ENCODE results near the gene RANBP1. TPM values are rescaled to one million over a fixed set of nuclear protein-coding genes. Genes with fewer than 3 reads are reported as not detected.

Gene RANBP1
- total and polyA plus RNA-seq, 9 of the 15 experiments (the other 6 are each of a cell fraction or from before 2014, with no cell fraction given), result 162 to 2,891 (median 1,289) TPM

DNA sequence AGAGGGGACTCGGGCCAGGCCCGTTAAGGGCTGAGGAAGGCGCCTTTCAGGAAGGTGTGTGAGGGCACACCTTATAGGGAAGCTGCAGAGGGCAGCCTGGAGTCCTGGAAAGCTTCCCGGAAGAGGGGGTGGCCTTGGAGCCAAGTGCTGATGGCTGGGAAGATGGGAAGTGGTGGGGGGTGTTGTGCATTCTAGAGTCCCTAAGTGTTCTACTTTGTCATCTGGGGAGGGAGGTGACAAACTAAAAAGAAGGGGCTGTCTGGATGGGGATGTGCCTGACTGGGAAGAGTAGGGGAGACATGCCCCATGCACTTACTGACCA, 22.5 kb downstream of the RANBP1 start (continued):
- TF ChIP-seq ZZZ3 (IDR thresholded peaks at IDR 0.05), result no peak
- peak; percentile 8 for TF ChIP-seq WHSC1 (IDR thresholded peaks at IDR 0.05; ENCODE audit: low read length)
- TF ChIP-seq, protein P1, sequence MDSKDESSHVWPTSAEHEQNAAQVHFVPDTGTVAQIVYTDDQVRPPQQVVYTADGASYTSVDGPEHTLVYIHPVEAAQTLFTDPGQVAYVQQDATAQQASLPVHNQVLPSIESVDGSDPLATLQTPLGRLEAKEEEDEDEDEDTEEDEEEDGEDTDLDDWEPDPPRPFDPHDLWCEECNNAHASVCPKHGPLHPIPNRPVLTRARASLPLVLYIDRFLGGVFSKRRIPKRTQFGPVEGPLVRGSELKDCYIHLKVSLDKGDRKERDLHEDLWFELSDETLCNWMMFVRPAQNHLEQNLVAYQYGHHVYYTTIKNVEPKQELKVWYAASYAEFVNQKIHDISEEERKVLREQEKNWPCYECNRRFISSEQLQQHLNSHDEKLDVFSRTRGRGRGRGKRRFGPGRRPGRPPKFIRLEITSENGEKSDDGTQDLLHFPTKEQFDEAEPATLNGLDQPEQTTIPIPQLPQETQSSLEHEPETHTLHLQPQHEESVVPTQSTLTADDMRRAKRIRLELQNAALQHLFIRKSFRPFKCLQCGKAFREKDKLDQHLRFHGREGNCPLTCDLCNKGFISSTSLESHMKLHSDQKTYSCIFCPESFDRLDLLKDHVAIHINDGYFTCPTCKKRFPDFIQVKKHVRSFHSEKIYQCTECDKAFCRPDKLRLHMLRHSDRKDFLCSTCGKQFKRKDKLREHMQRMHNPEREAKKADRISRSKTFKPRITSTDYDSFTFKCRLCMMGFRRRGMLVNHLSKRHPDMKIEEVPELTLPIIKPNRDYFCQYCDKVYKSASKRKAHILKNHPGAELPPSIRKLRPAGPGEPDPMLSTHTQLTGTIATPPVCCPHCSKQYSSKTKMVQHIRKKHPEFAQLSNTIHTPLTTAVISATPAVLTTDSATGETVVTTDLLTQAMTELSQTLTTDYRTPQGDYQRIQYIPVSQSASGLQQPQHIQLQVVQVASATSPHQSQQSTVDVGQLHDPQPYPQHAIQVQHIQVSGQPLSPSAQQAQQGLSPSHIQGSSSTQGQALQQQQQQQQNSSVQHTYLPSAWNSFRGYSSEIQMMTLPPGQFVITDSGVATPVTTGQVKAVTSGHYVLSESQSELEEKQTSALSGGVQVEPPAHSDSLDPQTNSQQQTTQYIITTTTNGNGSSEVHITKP (IDR thresholded peaks at IDR 0.05; ENCODE audit: partially characterized antibody), result peak; percentile 38

DNA sequence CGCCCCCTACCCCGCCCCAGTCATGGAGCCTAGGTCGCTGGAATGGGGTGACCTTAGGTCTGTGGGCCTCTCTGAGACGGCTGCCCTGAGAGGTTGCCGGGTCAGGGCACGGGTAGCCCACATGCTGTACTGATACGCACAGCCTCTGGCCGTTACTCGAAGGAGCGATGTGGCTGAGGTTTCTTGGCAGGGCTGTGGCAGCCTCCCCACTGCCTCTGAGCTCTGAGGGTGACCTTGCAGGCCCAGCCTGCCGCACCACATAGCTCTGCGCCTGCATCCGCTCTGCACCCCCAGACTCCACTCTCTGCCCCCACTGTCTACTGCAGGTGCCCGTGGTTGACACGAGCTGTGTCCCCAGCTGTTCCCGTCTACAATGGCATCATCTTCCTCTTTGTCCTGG, 23.0 kb downstream of the RANBP1 start:
- peaks cover 9 to 90% of the 10 kb centered on the region in 2 experiments for H3K4me1 ChIP-seq (replicated peaks in 1 of 2; ENCODE audit: control insufficient read depth in 2 of 2, insufficient read depth in 2 of 2, low read length in 2 of 2)
- FAIRE-seq, result no peak

More for the DNA sequence above, 23.0 kb downstream of the RANBP1 start:
- no peaks in the 10 kb centered on the region for H3K9me3 ChIP-seq (replicated peaks; ENCODE audit: control insufficient read depth, insufficient read depth, low read depth, low read length)
- H3K36me3 ChIP-seq (ENCODE audit: control insufficient read depth, insufficient read depth, low read length), result peaks cover 17% of the 10 kb centered on the region; the same call in 2 of the 3 replicates
- 69% methylated on average over 16 of the region's 16 CpGs for WGBS (ENCODE audit: insufficient coverage, low coverage, missing lambda C conversion rate)
- BruUV-seq (replicated peaks), result no TSS peak
- H3K4me2 ChIP-seq (ENCODE audit: insufficient read depth, low read length), result no peak overlapping the region
- intact Hi-C loops (cut with micrococcal nuclease), result no loop called here
- ChIA-PET POLR2A (interaction anchor here (0.6 to 7.2 kb wide), 8 partner anchors 8 to 1533 kb away, joined by 3 to 68 read pairs (median 4); no protein-coding TSS in a partner anchor), CTCF (ENCODE audit: low intra/inter-chr PET ratio) (no interaction called here)
- no peak; the same call in 2 of the 3 replicates for ATAC-seq
- H3K27me3 ChIP-seq (ENCODE audit: control insufficient read depth in 2 of 2, insufficient read depth in 2 of 2, low read length in 2 of 2), result no peaks in the 10 kb centered on the region
- peaks cover 7% of the 10 kb centered on the region; the same call in 1 of the 3 replicates for H3K79me2 ChIP-seq (ENCODE audit: control insufficient read depth, insufficient read depth, low read length)
- peaks cover 18% of the 10 kb centered on the region for H3K9me1 ChIP-seq (ENCODE audit: control insufficient read depth, insufficient read depth, low read length)
- no peak overlapping the region for H2AFZ ChIP-seq (ENCODE audit: low read depth, low read length)
- H3K27ac ChIP-seq (ENCODE audit: extremely low read depth, low read depth, low read length), result no peak overlapping the region
- TF ChIP-seq DACH1 (IDR thresholded peaks at IDR 0.05; ENCODE audit: partially characterized antibody), result no peak
- TF ChIP-seq, protein P2, sequence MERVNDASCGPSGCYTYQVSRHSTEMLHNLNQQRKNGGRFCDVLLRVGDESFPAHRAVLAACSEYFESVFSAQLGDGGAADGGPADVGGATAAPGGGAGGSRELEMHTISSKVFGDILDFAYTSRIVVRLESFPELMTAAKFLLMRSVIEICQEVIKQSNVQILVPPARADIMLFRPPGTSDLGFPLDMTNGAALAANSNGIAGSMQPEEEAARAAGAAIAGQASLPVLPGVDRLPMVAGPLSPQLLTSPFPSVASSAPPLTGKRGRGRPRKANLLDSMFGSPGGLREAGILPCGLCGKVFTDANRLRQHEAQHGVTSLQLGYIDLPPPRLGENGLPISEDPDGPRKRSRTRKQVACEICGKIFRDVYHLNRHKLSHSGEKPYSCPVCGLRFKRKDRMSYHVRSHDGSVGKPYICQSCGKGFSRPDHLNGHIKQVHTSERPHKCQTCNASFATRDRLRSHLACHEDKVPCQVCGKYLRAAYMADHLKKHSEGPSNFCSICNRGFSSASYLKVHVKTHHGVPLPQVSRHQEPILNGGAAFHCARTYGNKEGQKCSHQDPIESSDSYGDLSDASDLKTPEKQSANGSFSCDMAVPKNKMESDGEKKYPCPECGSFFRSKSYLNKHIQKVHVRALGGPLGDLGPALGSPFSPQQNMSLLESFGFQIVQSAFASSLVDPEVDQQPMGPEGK (CRISPR knock-in tag; IDR thresholded peaks at IDR 0.05; ENCODE audit: borderline replicate concordance), result no peak
- no peak for TF ChIP-seq MEF2D (tag; conservative IDR thresholded peaks at IDR 0.05; ENCODE audit: low read depth)
- TF ChIP-seq HDAC6 (IDR thresholded peaks at IDR 0.05; ENCODE audit: low read depth, low read length), result 0 out of 2 replicates have a peak, but pooled peaks have one; percentile 65
- TF ChIP-seq, protein P3, sequence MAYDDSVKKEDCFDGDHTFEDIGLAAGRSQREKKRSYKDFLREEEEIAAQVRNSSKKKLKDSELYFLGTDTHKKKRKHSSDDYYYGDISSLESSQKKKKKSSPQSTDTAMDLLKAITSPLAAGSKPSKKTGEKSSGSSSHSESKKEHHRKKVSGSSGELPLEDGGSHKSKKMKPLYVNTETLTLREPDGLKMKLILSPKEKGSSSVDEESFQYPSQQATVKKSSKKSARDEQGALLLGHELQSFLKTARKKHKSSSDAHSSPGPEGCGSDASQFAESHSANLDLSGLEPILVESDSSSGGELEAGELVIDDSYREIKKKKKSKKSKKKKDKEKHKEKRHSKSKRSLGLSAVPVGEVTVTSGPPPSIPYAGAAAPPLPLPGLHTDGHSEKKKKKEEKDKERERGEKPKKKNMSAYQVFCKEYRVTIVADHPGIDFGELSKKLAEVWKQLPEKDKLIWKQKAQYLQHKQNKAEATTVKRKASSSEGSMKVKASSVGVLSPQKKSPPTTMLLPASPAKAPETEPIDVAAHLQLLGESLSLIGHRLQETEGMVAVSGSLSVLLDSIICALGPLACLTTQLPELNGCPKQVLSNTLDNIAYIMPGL (CRISPR knock-in tag; IDR thresholded peaks at IDR 0.05), result peak; percentile 36; the same call in 1 of the 2 replicates
- TF ChIP-seq, protein P4, sequence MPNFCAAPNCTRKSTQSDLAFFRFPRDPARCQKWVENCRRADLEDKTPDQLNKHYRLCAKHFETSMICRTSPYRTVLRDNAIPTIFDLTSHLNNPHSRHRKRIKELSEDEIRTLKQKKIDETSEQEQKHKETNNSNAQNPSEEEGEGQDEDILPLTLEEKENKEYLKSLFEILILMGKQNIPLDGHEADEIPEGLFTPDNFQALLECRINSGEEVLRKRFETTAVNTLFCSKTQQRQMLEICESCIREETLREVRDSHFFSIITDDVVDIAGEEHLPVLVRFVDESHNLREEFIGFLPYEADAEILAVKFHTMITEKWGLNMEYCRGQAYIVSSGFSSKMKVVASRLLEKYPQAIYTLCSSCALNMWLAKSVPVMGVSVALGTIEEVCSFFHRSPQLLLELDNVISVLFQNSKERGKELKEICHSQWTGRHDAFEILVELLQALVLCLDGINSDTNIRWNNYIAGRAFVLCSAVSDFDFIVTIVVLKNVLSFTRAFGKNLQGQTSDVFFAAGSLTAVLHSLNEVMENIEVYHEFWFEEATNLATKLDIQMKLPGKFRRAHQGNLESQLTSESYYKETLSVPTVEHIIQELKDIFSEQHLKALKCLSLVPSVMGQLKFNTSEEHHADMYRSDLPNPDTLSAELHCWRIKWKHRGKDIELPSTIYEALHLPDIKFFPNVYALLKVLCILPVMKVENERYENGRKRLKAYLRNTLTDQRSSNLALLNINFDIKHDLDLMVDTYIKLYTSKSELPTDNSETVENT (CRISPR knock-in tag; IDR thresholded peaks at IDR 0.05), result peak; percentile 83; the same call in 1 of the 2 replicates
- no peak overlapping the region for H3K4me3 ChIP-seq
- in situ Hi-C loops (cut with MboI), result no loop called here
- no peak for DNase-seq (ENCODE audit: extremely low read depth in 1 of 4, low spot score in 3 of 4)
- peaks cover 42% of the 10 kb centered on the region for H4K20me1 ChIP-seq (replicated peaks; ENCODE audit: control insufficient read depth, insufficient read depth, low read length)
- peak overlapping the region in 1 of 2 experiments; percentile 84; a peak in 2 of 4 replicates for H3K9ac ChIP-seq (ENCODE audit: insufficient read depth in 1 of 2, low read depth in 2 of 2, low read length in 2 of 2)

Measured in K562 (cell line).